IPS DF 6.9 (cell line): ENCODE measurements around the gene FAM227B.

Experiments used
- DNase-seq: peaks from one replicate; pipeline ENCODE4 v3.0.0-alpha.2; 2013; ENCODE audit warnings: low read depth, low spot score
- H3K27ac ChIP-seq: one replicate; pipeline ENCODE4 v1.5.1; 2013; ENCODE audit warnings: low read length, control low read depth
- H3K27me3 ChIP-seq: 2 replicates; pipeline ENCODE4 v1.6.1; 2013; ENCODE audit warnings: mild to moderate bottlenecking, low read length; ENCODE audit not compliant: control insufficient read depth, insufficient read depth
- H3K36me3 ChIP-seq: 2 replicates; pipeline ENCODE4 v1.6.1; 2013; ENCODE audit warnings: low read length; ENCODE audit not compliant: control insufficient read depth, insufficient read depth
- H3K4me1 ChIP-seq: 2 replicates; pipeline ENCODE4 v1.6.1; 2013; ENCODE audit warnings: low read length; ENCODE audit not compliant: control insufficient read depth, insufficient read depth
- H3K4me3 ChIP-seq: 2 replicates; pipeline ENCODE4 v1.5.1; 2013; ENCODE audit warnings: mild to moderate bottlenecking, low read length
- H3K9me3 ChIP-seq: 2 replicates; pipeline ENCODE4 v1.6.1; 2013; ENCODE audit warnings: low read length, inconsistent platforms; ENCODE audit not compliant: control insufficient read depth, insufficient read depth
- whole genome bisulfite sequencing: extraction: QIAGEN DNeasy Blood & Tissue Kit; methylation state at CpG from one replicate; pipeline ENCODE4 v1.1.7; 2013; ENCODE audit warnings: mixed read lengths, missing lambda C conversion rate; ENCODE audit not compliant: insufficient read length, insufficient coverage; 5-methylcytosine and 5-hydroxymethylcytosine counted together

FAM227B gene

DNA sequence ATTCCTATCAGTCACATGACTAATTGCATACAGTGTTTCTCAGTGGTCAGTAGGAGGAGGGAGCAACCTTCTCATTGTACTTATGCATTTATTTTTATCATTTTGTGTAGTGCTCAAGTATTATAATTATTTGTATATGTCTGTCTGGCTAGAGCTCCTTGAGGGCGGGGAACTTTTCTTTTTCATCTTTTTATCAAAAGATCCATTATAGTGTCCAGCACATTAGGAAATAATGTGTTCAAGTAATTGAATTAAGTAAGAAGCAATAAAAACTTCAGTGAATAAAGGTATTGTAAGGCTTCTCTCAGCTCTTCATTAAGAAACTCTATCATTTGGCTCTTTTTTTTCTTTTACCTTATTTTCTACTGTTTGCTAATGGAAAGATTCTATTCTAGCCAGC, 178.8 kb downstream of the FAM227B start:
- Histone ChIP-seq H3K9me3 (no peaks in the 10 kb centered on the region), H3K27me3 (no peaks in the 10 kb centered on the region), H3K36me3 (no peaks in the 10 kb centered on the region), H3K4me3 (no peak overlapping the region), H3K4me1 (no peaks in the 10 kb centered on the region), H3K27ac (no peak overlapping the region)
- no CpG with 5 or more reads among the region's 1 CpG for WGBS
- no peak for DNase-seq

DNA sequence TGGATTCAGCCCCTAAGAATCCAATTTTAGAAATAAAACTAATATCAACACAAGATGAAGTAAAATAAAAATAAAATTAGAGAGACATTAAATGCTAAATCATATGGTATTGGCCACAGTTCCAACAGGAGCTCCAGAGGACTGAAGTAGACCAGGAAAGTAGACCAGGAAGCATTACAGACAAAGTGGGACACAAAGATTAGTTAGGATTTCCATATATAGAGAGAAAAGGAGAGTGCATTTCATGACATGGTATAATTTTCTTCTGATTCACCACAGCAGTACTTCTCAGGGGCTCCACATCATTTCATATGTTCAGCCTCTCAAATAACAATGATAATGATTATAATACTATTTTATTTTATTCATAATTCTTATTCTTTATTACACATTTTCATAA, 179.3 kb downstream of the FAM227B start:
- Histone ChIP-seq H3K27me3 (no peaks in the 10 kb centered on the region), H3K27ac (no peak overlapping the region), H3K4me1 (no peaks in the 10 kb centered on the region), H3K9me3 (no peaks in the 10 kb centered on the region), H3K36me3 (no peaks in the 10 kb centered on the region), H3K4me3 (no peak overlapping the region)
- DNase-seq: no peak

DNA sequence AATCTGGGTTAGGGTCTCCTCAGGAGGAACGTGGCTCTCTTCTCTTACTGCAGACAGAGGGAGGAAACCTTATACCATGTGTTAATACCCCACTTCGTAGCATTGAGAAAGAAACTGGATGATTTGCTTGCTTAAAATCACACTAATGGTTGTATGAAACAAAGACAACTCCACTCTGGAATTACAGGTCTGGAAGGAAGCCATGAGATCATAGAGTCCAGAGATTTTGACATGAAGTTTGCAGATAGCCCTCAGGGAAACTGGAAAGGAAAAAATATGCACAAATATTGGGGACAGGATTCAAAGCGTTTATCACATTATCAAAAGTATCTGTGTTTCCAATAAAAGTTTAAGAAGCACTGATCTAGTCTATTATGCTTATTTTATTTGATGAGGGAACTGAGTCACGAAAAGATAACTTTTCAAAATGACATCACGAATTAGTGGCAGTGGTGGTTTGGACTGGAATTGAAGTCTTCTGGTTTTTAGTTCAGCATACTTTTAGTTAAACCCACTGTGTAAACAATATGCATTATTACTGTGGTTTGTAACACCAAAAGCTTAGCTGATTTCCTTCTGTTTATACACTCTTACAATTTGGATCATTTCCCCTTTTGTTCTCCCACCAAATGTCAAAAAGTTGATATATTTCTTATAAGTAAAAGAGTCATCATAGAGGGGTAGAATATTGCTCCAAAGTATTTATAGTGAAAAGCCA, 180.8 kb downstream of the FAM227B start:
- Histone ChIP-seq H3K4me3 (no peak overlapping the region), H3K4me1 (no peaks in the 10 kb centered on the region), H3K27me3 (no peaks in the 10 kb centered on the region), H3K27ac (no peak overlapping the region), H3K9me3 (no peaks in the 10 kb centered on the region), H3K36me3 (no peaks in the 10 kb centered on the region)
- no peak for DNase-seq
- no CpG with 5 or more reads among the region's 5 CpGs for WGBS

DNA sequence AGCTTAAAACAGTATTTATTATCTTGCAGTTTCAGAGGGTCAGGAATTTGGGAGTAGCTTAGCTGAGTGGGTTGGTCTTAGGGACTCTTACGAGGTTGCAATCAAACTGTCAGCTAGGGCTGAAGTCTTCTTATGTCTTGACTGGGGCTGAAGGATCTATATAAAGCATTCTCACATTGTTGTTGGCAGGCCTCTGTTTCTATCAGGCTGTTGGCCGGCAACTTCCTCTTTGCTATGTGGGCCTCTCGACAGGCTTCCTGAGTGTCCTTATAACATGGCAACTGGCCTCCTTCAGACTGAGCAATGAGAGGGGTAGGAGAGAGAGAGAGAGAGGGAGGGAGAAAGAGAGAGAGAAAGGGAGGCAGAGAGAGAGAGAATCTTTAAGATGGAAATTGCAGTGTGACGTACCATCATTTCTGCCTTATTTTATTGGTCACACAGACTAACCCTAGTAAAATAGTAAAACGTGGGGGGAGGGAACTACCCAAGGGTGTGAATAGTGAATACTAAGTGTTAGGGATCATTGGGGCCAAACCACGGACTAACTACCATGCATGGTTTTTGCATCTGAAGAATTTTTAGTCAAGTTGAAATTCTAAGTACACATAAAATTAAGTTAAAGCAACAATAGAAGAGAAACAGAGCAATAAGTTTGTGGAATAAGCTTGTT, 181.5 kb downstream of the FAM227B start:
- Histone ChIP-seq H3K9me3 (no peaks in the 10 kb centered on the region), H3K27me3 (no peaks in the 10 kb centered on the region), H3K36me3 (no peaks in the 10 kb centered on the region), H3K4me3 (no peak overlapping the region), H3K4me1 (no peaks in the 10 kb centered on the region), H3K27ac (no peak overlapping the region)
- no CpG with 5 or more reads among the region's 6 CpGs for WGBS
- no peak for DNase-seq

DNA sequence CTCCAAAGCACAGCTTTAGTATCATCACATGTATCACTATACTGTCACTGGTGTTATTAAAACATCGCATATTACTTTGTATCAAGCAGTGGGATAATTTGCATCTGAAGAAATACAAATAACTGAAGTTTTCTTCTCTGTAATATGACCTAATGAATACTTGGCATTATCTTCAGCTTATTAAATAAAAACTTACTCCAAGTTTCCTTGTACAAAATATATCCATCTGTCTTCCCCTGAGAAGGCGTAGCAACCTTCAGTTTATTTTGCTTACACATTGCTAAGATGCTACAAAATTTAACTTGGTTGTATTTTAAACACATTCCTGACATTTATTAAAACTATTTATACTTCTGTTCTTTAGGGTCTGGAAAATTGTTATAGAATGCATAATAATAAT, 183.9 kb downstream of the FAM227B start:
- no peaks in the 10 kb centered on the region for H3K27me3 ChIP-seq
- DNase-seq: no peak
- no peaks in the 10 kb centered on the region for H3K9me3 ChIP-seq
- no peaks in the 10 kb centered on the region for H3K4me1 ChIP-seq
- H3K4me3 ChIP-seq: no peak overlapping the region
- no peak overlapping the region for H3K27ac ChIP-seq
- no peaks in the 10 kb centered on the region for H3K36me3 ChIP-seq
- no CpG with 5 or more reads among the region's 2 CpGs for WGBS

DNA sequence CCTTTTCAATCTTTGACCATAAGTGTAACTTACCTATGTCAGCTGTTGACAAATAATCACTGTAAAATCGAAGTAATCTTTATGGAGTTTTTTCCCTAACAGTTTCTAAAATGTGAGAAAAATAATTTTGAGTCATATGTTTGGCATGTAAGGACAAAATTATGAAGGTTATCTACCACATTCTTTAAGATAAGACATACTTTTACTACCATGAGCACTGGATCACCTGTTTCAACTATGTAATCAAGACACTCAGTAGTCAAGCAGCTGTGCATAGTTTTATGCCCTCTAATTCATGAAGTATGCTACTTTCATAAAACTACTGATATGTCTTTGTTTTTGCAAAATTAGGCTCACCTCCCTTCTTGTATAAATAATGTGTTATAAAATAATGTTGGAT, 185.4 kb downstream of the FAM227B start:
- H3K9me3 ChIP-seq: no peaks in the 10 kb centered on the region
- H3K4me1 ChIP-seq: no peaks in the 10 kb centered on the region
- no peak overlapping the region for H3K27ac ChIP-seq
- WGBS: no CpG with 5 or more reads among the region's 1 CpG
- H3K4me3 ChIP-seq: no peak overlapping the region
- H3K36me3 ChIP-seq: no peaks in the 10 kb centered on the region
- DNase-seq: no peak
- no peaks in the 10 kb centered on the region for H3K27me3 ChIP-seq

DNA sequence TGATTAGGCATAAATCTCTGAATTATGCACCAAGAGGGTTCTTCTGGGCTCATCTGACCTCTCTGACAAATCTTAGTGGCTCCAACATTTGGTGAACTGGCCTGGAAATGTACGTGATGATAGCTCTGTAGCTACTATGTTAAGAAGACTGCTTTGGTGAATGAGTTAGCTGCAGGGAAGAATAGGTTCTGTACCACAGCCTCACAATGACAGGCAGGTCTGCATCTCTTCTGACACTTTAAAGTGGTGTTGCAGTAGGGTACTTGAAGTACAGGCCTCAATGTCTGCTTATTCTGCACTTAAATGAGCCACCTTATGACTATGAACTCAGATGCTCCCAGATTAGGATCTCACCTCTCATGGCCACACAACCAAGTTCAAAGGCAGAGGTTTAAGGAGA, 190.6 kb downstream of the FAM227B start:
- DNase-seq: no peak
- no peaks in the 10 kb centered on the region for H3K9me3 ChIP-seq
- no CpG with 5 or more reads among the region's 1 CpG for WGBS
- no peaks in the 10 kb centered on the region for H3K27me3 ChIP-seq
- H3K36me3 ChIP-seq: no peaks in the 10 kb centered on the region
- no peak overlapping the region for H3K27ac ChIP-seq
- H3K4me1 ChIP-seq: no peaks in the 10 kb centered on the region
- no peak overlapping the region for H3K4me3 ChIP-seq

DNA sequence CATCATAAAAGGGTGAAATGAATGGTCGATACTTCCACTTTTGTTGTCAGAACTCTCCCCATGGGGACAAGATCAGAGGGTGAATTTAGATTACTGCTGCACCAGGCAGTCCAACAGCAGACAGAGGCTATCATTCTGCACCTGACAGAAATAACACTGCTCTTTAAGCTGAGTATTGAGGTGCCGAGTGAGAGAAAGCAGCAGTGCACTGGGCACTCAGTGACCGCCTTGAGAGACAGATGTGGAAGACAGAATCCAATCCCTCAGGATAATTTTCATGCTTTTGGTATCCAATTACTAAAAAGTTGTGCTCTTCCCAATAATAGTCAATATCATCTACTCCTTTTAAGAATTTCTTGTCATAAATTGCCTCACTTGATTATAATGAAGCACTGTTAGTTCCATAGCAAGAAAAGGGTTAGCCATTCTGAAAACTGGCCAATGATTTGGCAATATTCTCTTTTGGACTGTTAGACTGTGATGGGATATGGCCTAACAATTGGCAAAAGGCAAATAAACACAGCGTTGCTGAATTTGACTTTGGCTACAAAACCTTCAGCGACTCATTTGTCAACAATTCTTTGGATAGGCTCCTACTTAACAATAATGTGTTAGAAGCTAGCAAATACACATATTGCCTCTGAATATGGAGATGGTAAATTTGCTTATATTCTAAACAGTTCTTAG, 192.1 kb downstream of the FAM227B start:
- Histone ChIP-seq H3K27me3 (no peaks in the 10 kb centered on the region), H3K36me3 (no peaks in the 10 kb centered on the region), H3K4me1 (no peaks in the 10 kb centered on the region), H3K9me3 (no peaks in the 10 kb centered on the region), H3K27ac (no peak overlapping the region), H3K4me3 (no peak overlapping the region)
- DNase-seq: no peak
- WGBS: no CpG with 5 or more reads among the region's 5 CpGs

DNA sequence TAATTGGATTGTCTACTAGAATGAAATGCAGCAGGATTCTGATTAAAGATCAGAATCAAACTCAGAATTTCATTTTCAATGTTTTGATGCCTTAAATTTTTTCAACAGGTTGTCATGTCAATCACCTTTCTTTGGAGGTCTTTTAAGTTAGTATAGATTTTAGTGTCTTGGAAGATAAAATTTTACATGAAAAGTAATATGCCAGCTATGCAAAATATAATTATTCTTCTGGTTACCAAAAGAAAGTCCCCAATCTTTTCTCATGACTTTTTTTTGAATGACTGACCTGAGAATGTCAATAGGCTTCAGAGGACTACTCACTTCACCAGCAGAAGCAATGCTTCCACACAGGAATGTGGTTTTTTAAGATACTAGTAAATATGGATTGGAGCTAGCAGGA, 193.2 kb downstream of the FAM227B start:
- H3K9me3 ChIP-seq: no peaks in the 10 kb centered on the region
- no peaks in the 10 kb centered on the region for H3K27me3 ChIP-seq
- no peak overlapping the region for H3K27ac ChIP-seq
- H3K4me3 ChIP-seq: no peak overlapping the region
- DNase-seq: no peak
- no peaks in the 10 kb centered on the region for H3K36me3 ChIP-seq
- H3K4me1 ChIP-seq: no peaks in the 10 kb centered on the region

DNA sequence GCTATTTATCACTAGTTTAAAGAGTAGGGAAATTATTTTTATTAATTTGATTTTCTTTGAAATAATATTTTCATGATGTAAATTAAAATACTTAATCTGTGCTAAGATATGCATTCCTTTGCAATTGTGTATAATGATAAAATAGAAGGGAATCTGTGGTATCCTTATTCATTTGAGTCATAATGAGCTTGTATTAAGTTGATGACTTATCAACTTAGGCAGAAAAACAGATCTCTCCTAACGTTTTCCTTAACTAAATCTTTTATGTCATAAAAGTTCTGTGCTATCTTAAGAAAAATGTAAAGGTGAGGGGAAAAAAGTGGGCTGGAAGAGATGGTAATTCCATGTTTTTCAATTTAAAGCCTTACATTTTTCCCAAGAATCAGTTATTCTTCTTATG, 195.7 kb downstream of the FAM227B start:
- Histone ChIP-seq H3K4me1 (no peaks in the 10 kb centered on the region), H3K36me3 (no peaks in the 10 kb centered on the region), H3K27ac (no peak overlapping the region), H3K4me3 (no peak overlapping the region), H3K27me3 (no peaks in the 10 kb centered on the region), H3K9me3 (no peaks in the 10 kb centered on the region)
- WGBS: no CpG with 5 or more reads among the region's 1 CpG
- no peak for DNase-seq
